Measurements from ENCODE around the gene SVOP.

The SVOP gene

GRCh38 chr12:108947097-108947496 lies 73.8 kb downstream of the SVOP start:
- Histone ChIP-seq H3K27me3 (ENCODE audit: insufficient read depth, low read depth) (no peaks in the 10 kb centered on the region), H3K9ac (no peak overlapping the region), H4K20me1 (ENCODE audit: insufficient read depth) (no peaks in the 10 kb centered on the region), H3K4me3 (IDR thresholded peaks at IDR 0.05; ENCODE audit: insufficient read depth, low read depth, low read length) (no peak overlapping the region), H3K36me3 (ENCODE audit: insufficient read depth) (no peaks in the 10 kb centered on the region), H3K79me2 (ENCODE audit: insufficient read depth, low read depth) (no peaks in the 10 kb centered on the region), H3K4me2 (no peak overlapping the region), H3K4me1 (ENCODE audit: low read depth, poor library complexity, severe bottlenecking) (no peaks in the 10 kb centered on the region), H2AFZ (ENCODE audit: low read depth) (no peak overlapping the region), H3K27ac (no peak overlapping the region)
- no peak for TF ChIP-seq CTCF (conservative IDR thresholded peaks at IDR 0.05; ENCODE audit: low read depth, low read length)

- Histone ChIP-seq H4K20me1 (ENCODE audit: insufficient read depth) (no peaks in the 10 kb centered on the region), H3K27me3 (ENCODE audit: insufficient read depth, low read depth) (no peaks in the 10 kb centered on the region), H2AFZ (ENCODE audit: low read depth) (no peak overlapping the region), H3K9ac (no peak overlapping the region), H3K4me2 (no peak overlapping the region), H3K27ac (no peak overlapping the region), H3K36me3 (ENCODE audit: insufficient read depth) (no peaks in the 10 kb centered on the region), H3K4me1 (ENCODE audit: low read depth, poor library complexity, severe bottlenecking) (no peaks in the 10 kb centered on the region), H3K4me3 (IDR thresholded peaks at IDR 0.05; ENCODE audit: insufficient read depth, low read depth, low read length) (no peak overlapping the region), H3K79me2 (ENCODE audit: insufficient read depth, low read depth) (no peaks in the 10 kb centered on the region)
- no peak for TF ChIP-seq CTCF (conservative IDR thresholded peaks at IDR 0.05; ENCODE audit: low read depth, low read length)
Observed at GRCh38 chr12:108940138-108940537, 80.7 kb downstream of the SVOP start.

GRCh38 chr12:108939594-108939993 lies 81.3 kb downstream of the SVOP start:
- H3K9ac ChIP-seq, result no peak overlapping the region
- H3K27ac ChIP-seq, result no peak overlapping the region
- H3K36me3 ChIP-seq (ENCODE audit: insufficient read depth), result no peaks in the 10 kb centered on the region
- TF ChIP-seq CTCF (conservative IDR thresholded peaks at IDR 0.05; ENCODE audit: low read depth, low read length), result no peak
- H3K4me2 ChIP-seq, result no peak overlapping the region
- no peaks in the 10 kb centered on the region for H3K79me2 ChIP-seq (ENCODE audit: insufficient read depth, low read depth)
- no peak overlapping the region for H3K4me3 ChIP-seq (IDR thresholded peaks at IDR 0.05; ENCODE audit: insufficient read depth, low read depth, low read length)
- H3K4me1 ChIP-seq (ENCODE audit: low read depth, poor library complexity, severe bottlenecking), result no peaks in the 10 kb centered on the region
- H2AFZ ChIP-seq (ENCODE audit: low read depth), result no peak overlapping the region
- no peaks in the 10 kb centered on the region for H4K20me1 ChIP-seq (ENCODE audit: insufficient read depth)
- no peaks in the 10 kb centered on the region for H3K27me3 ChIP-seq (ENCODE audit: insufficient read depth, low read depth)

GRCh38 chr12:108938247-108938924 lies 82.5 kb downstream of the SVOP start:
- no peak overlapping the region for H3K4me2 ChIP-seq
- TF ChIP-seq CTCF (conservative IDR thresholded peaks at IDR 0.05; ENCODE audit: low read depth, low read length), result no peak
- H3K27ac ChIP-seq, result no peak overlapping the region
- H3K9ac ChIP-seq, result no peak overlapping the region
- H3K79me2 ChIP-seq (ENCODE audit: insufficient read depth, low read depth), result no peaks in the 10 kb centered on the region
- H2AFZ ChIP-seq (ENCODE audit: low read depth), result no peak overlapping the region
- H3K36me3 ChIP-seq (ENCODE audit: insufficient read depth), result no peaks in the 10 kb centered on the region
- no peaks in the 10 kb centered on the region for H4K20me1 ChIP-seq (ENCODE audit: insufficient read depth)
- no peaks in the 10 kb centered on the region for H3K27me3 ChIP-seq (ENCODE audit: insufficient read depth, low read depth)
- no peak overlapping the region for H3K4me3 ChIP-seq (IDR thresholded peaks at IDR 0.05; ENCODE audit: insufficient read depth, low read depth, low read length)
- no peaks in the 10 kb centered on the region for H3K4me1 ChIP-seq (ENCODE audit: low read depth, poor library complexity, severe bottlenecking)
